GM19351 (cell line): Measurements from ENCODE around the gene ZNF157.
"Not testable (repeated sequence)": the region's sequence is repeated elsewhere in the genome, so short reads cannot be mapped to it uniquely, and the experiment has no call there.

Experiments
- ATAC-seq: cut with Tn5 transposase; IDR thresholded peaks from one replicate; pipeline ENCODE4 v1.9.1; 2021; ENCODE audit warnings: mild to moderate bottlenecking, moderate library complexity; ENCODE audit not compliant: unreplicated experiment

ZNF157 gene

GRCh38 chrX:47370278-47370677, at the start of gene ZNF157:
ZNF157 (plus strand) TSS chrX:47370578; CDS start chrX:47370669, 91 bp downstream.
- no peak for ATAC-seq

- no peak for ATAC-seq
Measured at GRCh38 chrX:47321386-47321785, 49.0 kb upstream of the ZNF157 start.

- no peak for ATAC-seq
Measured at GRCh38 chrX:47321823-47322371, 48.5 kb upstream of the ZNF157 start.

DNA sequence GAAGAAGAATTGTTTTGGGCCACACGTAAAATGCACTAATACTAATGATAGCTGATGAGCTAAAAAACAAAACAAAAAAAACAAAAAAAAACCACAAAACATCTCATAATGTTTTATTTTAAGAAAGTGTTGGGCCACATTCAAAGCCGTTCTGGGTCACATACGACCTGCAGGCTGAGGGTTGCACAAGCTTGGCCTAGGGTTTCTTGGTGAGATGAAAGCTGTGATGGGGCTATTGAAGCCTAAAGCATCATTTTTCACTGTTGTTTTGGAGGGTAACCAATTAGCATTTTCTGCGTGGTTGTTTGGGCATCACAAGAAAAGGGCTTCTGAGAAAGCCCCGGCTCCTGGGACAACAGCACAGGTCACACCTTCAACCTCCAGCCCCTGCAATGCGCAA, 42.5 kb upstream of the ZNF157 start:
- no peak for ATAC-seq

DNA sequence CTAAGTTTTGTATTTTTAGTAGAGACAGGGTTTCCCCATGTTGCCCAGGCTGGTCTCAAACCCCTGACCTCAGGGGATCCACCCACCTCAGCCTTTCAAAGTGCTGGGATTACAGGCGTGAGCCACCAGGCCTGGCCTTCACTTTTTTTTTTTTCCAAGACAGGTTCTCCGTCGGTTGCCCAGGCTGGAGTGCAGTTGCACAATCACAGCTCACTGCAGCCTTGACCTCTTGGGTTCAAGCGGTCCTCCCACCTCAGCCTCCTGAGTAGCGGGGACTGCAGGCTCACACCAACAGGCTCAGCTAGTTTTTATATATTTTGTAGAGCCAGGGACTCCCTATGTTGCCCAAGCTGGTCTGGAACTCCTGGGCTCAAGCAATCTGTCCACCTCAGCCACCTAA, 37.6 kb upstream of the ZNF157 start:
- not testable (repeated sequence) for ATAC-seq

- no peak for ATAC-seq
Measured at GRCh38 chrX:47351706-47352105, 18.7 kb upstream of the ZNF157 start.

- no peak for ATAC-seq
Measured at GRCh38 chrX:47358387-47359065, 11.9 kb upstream of the ZNF157 start.

DNA sequence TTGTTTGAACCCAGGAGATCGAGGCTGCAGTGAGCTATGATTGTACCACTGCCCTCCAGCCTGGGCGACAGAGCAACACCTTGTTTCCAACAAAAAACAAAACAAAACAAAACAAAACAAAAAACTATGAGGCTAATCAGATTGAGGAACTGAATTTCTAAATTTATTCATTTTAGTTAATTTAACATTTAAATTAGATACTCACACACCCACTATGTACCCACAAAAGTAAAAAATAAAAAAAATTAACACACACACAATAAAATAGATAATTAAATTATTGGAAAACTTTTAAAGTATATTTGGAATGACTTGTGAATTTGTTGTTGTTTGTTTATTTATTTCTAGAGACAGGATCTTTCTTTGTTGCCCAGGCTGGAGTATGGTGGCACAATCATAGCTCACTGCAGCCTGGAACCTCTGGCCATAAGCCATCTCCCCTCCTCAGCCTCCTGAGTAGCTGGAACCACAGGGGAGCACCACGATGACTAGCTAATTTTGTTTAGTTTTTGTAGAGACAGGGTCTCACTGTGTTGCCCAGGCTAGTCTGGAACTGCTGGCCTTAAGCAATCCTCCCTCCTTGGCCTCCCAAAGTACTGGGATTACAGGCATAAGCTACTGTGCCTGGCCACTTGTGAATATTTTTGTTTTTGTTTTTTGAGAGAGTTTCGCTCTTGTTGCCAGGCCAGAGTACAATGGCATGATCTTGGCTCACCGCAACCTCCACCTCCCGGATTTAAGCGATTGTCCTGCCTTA, 9.8 kb upstream of the ZNF157 start:
- ATAC-seq = no peak

DNA sequence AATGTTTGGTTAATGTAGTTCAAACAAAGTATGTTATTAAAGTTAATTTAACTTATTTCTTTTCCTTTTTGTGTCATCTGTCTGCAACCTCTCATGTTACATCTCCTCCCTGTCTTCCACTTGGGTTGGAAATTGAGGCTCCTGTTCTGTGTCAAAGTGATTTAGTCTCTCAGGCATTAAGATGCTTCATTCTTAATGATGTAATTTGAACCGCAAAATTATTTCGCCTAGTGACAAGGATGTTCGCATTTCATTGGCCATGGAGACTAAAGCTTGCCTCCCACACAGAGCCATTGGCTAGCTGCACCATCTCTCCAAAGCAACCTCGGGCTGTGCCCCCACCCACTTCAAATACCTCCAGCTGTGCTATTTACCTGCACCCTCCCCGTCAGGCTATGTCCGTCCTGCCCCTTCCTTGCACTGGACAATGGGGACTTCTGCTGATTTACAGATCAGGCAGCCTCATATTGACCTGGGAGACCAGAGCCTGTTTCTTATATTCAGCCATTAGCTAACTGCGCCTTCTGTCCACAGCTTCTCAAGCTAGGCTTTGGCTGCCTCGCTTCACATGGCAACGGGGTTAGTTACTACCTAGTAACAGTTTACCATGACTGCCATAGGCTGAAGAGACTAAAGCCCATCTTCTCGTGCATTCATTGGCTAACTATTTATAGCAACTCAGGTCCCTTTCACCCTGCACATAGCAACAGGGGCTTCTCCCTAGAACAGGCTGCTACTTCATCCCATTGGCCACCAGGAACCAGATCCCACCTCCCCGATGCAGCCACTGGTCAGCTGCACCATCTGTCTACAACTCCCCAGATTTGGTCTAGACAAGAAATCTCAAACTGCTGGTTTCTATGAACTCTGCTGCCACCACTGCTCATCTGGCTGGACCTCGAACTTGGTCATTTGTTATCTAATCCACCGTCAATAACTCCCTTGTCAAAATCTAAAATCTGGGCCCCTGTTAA, 8.6 kb upstream of the ZNF157 start:
- peak; percentile 80 for ATAC-seq

DNA sequence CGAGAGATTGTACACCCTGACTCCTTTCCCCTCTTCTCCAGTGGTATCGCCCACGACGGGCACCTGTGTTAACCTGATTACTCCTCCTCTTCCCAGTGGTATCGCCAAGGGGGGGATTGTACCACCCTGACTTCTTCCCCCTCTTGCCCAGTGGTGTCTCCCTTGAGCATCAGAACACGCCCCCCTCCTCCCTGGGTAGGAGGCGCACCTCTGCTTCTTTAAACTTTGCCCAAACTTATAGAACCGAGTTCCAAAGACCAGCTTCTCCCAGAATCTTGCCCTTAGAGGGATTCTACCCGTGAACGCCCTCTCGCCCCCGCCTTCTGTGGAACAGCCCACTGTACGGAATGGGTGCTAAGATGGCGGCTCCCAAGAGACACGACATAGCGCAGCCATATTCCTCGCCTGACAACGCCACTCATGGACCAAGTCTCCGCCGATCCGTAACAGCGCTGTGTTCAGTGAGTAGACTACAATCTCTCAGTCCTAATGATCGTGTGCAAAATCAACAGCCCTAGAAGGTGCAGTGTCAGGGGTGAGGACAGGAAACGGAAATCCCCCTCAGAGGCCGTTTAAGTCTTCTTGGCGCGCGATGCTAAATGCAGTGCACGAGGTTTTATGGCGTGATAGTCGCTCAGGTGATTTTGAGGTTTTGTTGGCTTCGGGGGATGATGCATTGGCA, 4.2 kb upstream of the ZNF157 start:
- ATAC-seq = peak; percentile 38

- no peak for ATAC-seq
Measured at GRCh38 chrX:47373198-47373597, 2.8 kb downstream of the ZNF157 start.

DNA sequence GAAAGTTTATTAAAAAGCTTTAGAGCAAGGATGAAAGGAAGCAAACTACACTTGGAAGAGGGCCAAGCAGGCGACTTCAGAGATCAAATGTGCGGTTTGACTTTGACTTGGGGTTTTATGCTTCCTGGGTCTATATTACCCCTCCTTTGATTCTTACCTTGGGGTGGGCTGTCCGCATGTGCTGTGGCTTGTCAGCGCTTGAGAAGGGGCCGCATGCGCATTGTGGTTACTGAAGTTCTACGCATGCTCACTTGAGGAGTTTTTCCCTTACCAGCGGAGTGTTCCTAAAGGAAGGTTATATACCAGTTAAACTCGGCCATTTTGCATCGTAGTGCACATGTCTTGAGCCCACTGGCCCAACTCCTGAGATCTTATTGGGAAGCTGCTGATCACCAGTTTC, 9.9 kb downstream of the ZNF157 start:
- no peak for ATAC-seq

DNA sequence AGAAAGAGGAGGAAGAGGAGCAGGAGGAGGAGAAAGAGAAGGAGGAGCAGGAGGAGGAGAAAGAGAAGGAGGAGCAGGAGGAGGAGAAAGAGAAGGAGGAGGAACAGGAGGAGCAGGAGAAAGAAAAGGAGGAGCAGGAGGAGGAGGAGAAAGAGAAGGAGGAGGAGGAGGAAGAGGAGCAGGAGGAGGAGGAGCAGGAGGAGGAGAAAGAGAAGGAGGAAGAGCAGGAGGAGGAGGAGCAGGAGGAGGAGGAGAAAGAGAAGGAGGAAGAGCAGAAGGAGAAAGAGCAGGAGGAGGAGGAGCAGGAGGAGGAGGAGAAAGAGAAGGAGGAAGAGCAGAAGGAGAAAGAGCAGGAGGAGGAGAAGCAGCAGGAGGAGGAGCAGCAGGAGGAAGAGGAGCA, 10.5 kb downstream of the ZNF157 start:
- not testable (repeated sequence) for ATAC-seq

GRCh38 chrX:47384502-47384901, 14.1 kb downstream of the ZNF157 start:
- no peak for ATAC-seq

DNA sequence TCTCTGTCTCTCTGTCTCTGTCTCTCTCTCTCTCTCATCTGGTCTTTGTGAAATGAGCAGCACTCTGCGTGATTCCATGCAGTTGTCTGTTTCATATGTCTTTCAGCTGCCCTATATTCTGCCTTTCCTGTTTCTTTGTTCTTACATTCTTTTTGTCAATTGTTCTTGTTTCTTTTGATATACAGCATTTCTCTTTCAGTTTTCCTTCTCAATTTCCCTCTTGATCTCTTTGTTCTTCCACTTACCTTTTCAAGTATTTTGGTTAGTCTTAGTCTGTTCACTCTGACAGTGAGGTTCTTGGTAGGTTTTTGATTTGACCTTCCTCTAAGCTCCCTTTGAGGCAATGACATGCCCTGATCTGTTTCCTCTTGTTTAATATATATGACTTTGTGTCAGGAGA, 20.4 kb downstream of the ZNF157 start:
- ATAC-seq = no peak

- no peak for ATAC-seq
Measured at GRCh38 chrX:47413179-47413594, 42.8 kb downstream of the ZNF157 start.

DNA sequence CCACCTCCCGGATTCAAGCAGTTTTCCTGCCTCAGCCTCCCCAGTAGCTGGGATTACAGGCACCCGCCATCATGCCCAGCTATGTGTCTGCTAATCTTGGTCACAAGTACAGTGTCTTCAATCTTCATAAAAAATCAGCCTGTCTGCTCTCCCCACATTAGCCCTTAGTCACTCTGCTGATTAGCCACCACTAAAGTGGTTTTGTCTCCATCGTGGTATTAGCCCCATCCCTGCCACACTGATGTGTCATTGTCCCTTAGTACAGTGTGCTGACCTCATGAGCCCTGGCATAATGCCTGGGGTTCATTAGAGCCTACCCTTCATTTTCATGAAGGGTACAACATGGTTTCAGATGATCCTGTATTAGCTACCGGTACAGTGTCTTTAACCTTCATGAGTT, 49.9 kb downstream of the ZNF157 start:
- no peak for ATAC-seq

DNA sequence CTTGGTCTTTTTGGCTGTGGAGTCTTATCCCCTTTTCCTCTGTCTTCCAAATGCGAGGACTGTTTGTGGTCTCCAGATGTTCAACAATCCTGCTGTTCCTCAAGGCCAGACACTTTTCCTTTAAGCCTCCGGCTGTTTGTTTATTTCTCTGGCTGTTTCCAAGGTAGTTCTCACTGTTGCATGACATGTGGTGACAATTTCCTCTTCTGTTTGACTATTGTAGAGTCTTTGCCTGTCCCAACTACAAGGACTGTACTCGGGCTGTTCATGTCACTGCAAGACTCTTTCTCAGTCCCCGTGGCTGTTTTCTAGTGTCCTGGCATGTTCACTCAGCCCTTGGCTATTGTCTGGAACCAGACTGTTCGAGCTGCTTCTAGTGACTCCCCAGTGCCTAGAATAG, 50.6 kb downstream of the ZNF157 start:
- ATAC-seq = no peak

DNA sequence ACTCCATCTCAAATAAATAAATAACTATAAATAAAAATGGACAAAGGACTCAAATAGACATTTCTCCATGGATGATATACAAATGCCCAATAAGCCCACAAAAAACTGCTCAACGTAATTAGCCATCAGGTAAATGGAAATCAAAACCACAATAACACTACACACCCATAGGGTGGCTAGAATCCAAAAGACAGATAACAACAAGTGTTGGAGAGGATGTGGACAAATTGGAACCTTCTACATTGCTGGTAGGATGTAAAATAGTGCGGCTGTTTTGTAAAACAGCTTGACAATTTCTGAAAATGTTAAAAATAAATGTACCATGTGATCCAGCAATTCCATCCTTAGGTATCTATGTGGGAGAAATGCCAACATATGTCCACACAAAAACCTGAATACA, 52.1 kb downstream of the ZNF157 start:
- no peak for ATAC-seq

DNA sequence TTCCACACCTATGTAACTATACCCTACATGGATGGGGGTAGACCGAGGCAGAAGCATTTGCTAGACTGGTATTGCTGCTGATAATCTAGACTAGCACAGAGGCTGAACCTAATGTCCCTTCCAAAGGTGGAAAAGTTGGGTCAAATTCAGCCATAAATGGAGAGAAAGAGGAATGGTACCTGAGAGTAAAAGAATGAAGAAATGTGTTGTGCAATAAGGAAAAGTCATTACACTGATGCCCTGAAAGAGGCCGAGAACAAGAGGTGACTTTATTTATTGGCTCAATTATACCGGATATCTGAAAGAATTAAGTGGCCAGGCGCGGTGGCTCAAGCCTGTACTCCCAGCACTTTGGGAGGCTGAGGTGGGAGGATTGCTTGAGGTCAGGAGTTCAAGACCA, 60.5 kb downstream of the ZNF157 start:
- no peak for ATAC-seq
